ENCODE results near the gene ACSM2A.
"Not testable (repeated sequence)": the region's sequence is repeated elsewhere in the genome, so short reads cannot be mapped to it uniquely, and the experiment has no call there.

The ACSM2A gene

DNA sequence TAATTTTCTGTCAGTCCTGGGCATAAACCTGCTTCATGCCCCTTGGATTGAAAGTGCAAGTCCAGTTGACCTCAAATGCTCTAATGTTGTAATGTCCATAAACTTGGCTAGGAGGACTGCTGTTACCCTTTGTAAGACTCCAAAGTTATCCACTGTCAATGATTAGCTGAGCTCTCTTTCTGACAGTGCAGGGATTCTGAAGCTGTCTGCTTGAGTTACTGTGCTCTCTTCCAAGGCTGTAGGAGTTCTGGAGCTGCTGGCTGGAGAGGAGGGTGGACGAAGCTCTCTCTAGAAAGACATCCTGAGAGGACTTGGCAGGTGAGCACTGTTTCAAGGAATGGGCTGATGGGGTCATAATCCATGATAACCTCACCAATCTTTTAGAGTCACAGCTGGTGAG is at the start of gene ACSM2A:
Gene ACSM2A (plus strand): TSS at position 158 of the 400 bp plus-strand sequence. CDS start 8,594 bp downstream, outside the sequence.
- H3K9ac ChIP-seq (ENCODE audit: low read depth in 1 of 2, low read length in 2 of 2) = not testable (repeated sequence)

DNA sequence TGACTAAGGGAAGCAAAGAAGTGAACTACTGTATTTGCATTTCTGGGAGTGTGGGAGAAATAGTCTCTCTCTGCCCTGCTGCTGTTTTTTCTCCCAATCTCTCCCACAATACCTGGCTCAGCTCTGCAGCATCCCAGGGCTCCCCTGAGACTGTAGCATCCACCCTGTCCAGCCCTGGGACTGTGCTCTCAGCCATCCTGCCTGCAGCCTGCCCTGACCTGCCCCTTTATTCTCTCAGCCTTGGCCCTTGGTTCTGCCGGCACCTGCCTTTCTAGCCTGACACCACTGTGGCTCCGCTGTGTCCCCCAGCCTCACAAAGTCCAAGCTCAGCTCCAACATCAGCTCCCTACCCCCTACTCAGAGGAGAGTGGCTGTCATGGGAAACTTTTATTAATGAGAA is 48.7 kb upstream of the ACSM2A start:
- Histone ChIP-seq H3K9me3 (ENCODE audit: control insufficient read depth in 1 of 2, low read length in 2 of 2) (no peaks in the 10 kb centered on the region), H3K4me1 (ENCODE audit: control insufficient read depth in 1 of 2, insufficient read depth in 2 of 2, low read length in 2 of 2) (peaks cover 0 to 3% of the 10 kb centered on the region in 2 donors), H3K4me3 (ENCODE audit: low read depth in 1 of 2, low read length in 2 of 2) (no peak overlapping the region), H3K36me3 (ENCODE audit: control insufficient read depth in 1 of 2, insufficient read depth in 2 of 2, low read length in 2 of 2) (no peaks in the 10 kb centered on the region), H3K27ac (ENCODE audit: low read depth, low read length) (no peak overlapping the region), H3K27me3 (ENCODE audit: control insufficient read depth in 1 of 2, insufficient read depth in 2 of 2, low read length in 2 of 2) (no peaks in the 10 kb centered on the region), H3K9ac (ENCODE audit: low read depth in 1 of 2, low read length in 2 of 2) (no peak overlapping the region)

More for the DNA sequence above, at the start of gene ACSM2A:
- H3K36me3 ChIP-seq (ENCODE audit: control insufficient read depth in 1 of 2, insufficient read depth in 2 of 2, low read length in 2 of 2); H3K4me3 ChIP-seq (ENCODE audit: low read depth in 1 of 2, low read length in 2 of 2); H3K27ac ChIP-seq (ENCODE audit: low read depth, low read length); H3K4me1 ChIP-seq (ENCODE audit: control insufficient read depth in 1 of 2, insufficient read depth in 2 of 2, low read length in 2 of 2); H3K9me3 ChIP-seq (ENCODE audit: control insufficient read depth in 1 of 2, low read length in 2 of 2); H3K27me3 ChIP-seq (ENCODE audit: control insufficient read depth in 1 of 2, insufficient read depth in 2 of 2, low read length in 2 of 2): not testable (repeated sequence)

GRCh38 chr16:20404637-20405036 is 46.7 kb upstream of the ACSM2A start, which contains the start of gene PDILT:
Gene PDILT, minus strand, starts transcription at chr16:20404737. Its CDS starts 5,437 bp downstream, at chr16:20399300.
- no peaks in the 10 kb centered on the region for H3K27me3 ChIP-seq (ENCODE audit: control insufficient read depth in 1 of 2, insufficient read depth in 2 of 2, low read length in 2 of 2)
- peaks cover 0 to 3% of the 10 kb centered on the region in 2 donors for H3K4me1 ChIP-seq (ENCODE audit: control insufficient read depth in 1 of 2, insufficient read depth in 2 of 2, low read length in 2 of 2)
- H3K9me3 ChIP-seq (ENCODE audit: control insufficient read depth in 1 of 2, low read length in 2 of 2) = no peaks in the 10 kb centered on the region
- H3K27ac ChIP-seq (ENCODE audit: low read depth, low read length) = no peak within 1 kb of the TSS
- H3K36me3 ChIP-seq (ENCODE audit: control insufficient read depth in 1 of 2, insufficient read depth in 2 of 2, low read length in 2 of 2) = no peaks in the 10 kb centered on the region
- H3K9ac ChIP-seq (ENCODE audit: low read depth in 1 of 2, low read length in 2 of 2) = no peak within 1 kb of the TSS
- no peak within 1 kb of the TSS for H3K4me3 ChIP-seq (ENCODE audit: low read depth in 1 of 2, low read length in 2 of 2)

GRCh38 chr16:20409398-20410120 is 41.8 kb upstream of the ACSM2A start, which contains the start of gene ACSM5:
Gene ACSM5, plus strand, starts transcription at chr16:20409534. Its CDS starts 1,951 bp downstream, at chr16:20411485.
- no peaks in the 10 kb centered on the region for H3K27me3 ChIP-seq (ENCODE audit: control insufficient read depth in 1 of 2, insufficient read depth in 2 of 2, low read length in 2 of 2)
- no peak within 1 kb of the TSS for H3K4me3 ChIP-seq (ENCODE audit: low read depth in 1 of 2, low read length in 2 of 2)
- no peaks in the 10 kb centered on the region for H3K36me3 ChIP-seq (ENCODE audit: control insufficient read depth in 1 of 2, insufficient read depth in 2 of 2, low read length in 2 of 2)
- peak within 1 kb of the TSS; percentile 20 for H3K27ac ChIP-seq (ENCODE audit: low read depth, low read length)
- H3K9ac ChIP-seq (ENCODE audit: low read depth in 1 of 2, low read length in 2 of 2) = no peak within 1 kb of the TSS
- no peaks in the 10 kb centered on the region for H3K4me1 ChIP-seq (ENCODE audit: control insufficient read depth in 1 of 2, insufficient read depth in 2 of 2, low read length in 2 of 2)
- no peaks in the 10 kb centered on the region for H3K9me3 ChIP-seq (ENCODE audit: control insufficient read depth in 1 of 2, low read length in 2 of 2)

- no peaks in the 10 kb centered on the region for H3K4me1 ChIP-seq (ENCODE audit: control insufficient read depth in 1 of 2, insufficient read depth in 2 of 2, low read length in 2 of 2)
- no peaks in the 10 kb centered on the region for H3K9me3 ChIP-seq (ENCODE audit: control insufficient read depth in 1 of 2, low read length in 2 of 2)
- H3K27me3 ChIP-seq (ENCODE audit: control insufficient read depth in 1 of 2, insufficient read depth in 2 of 2, low read length in 2 of 2) = no peaks in the 10 kb centered on the region
- no peak overlapping the region for H3K9ac ChIP-seq (ENCODE audit: low read depth in 1 of 2, low read length in 2 of 2)
- no peak overlapping the region for H3K4me3 ChIP-seq (ENCODE audit: low read depth in 1 of 2, low read length in 2 of 2)
- H3K36me3 ChIP-seq (ENCODE audit: control insufficient read depth in 1 of 2, insufficient read depth in 2 of 2, low read length in 2 of 2) = no peaks in the 10 kb centered on the region
- peak overlapping the region; percentile 20 for H3K27ac ChIP-seq (ENCODE audit: low read depth, low read length)
These were observed 41.1 kb upstream of the ACSM2A start for GRCh38 chr16:20410121-20410723.

DNA sequence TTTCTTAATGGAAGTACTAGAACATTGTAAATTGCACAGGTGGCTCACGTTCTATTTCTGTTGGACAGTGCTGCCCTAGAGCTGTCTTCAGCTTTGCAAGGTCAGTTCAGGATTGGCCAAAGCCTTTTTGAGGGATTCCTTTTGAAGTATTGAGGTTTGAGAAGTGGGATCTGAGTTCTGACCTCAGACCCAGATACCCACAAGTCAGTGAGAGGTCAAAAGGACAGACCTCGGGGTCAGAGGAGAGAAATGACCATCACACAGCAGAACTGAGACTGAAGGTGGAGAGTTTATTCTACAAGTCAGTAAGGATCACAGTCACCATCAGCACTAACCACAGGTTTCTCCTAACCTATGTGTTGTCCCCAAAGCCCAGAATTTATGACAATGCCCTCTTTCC is 40.3 kb upstream of the ACSM2A start:
- no peaks in the 10 kb centered on the region for H3K27me3 ChIP-seq (ENCODE audit: control insufficient read depth in 1 of 2, insufficient read depth in 2 of 2, low read length in 2 of 2)
- H3K27ac ChIP-seq (ENCODE audit: low read depth, low read length) = no peak overlapping the region
- no peaks in the 10 kb centered on the region for H3K36me3 ChIP-seq (ENCODE audit: control insufficient read depth in 1 of 2, insufficient read depth in 2 of 2, low read length in 2 of 2)
- H3K9me3 ChIP-seq (ENCODE audit: control insufficient read depth in 1 of 2, low read length in 2 of 2) = no peaks in the 10 kb centered on the region
- no peaks in the 10 kb centered on the region for H3K4me1 ChIP-seq (ENCODE audit: control insufficient read depth in 1 of 2, insufficient read depth in 2 of 2, low read length in 2 of 2)
- no peak overlapping the region for H3K9ac ChIP-seq (ENCODE audit: low read depth in 1 of 2, low read length in 2 of 2)
- no peak overlapping the region for H3K4me3 ChIP-seq (ENCODE audit: low read depth in 1 of 2, low read length in 2 of 2)

DNA sequence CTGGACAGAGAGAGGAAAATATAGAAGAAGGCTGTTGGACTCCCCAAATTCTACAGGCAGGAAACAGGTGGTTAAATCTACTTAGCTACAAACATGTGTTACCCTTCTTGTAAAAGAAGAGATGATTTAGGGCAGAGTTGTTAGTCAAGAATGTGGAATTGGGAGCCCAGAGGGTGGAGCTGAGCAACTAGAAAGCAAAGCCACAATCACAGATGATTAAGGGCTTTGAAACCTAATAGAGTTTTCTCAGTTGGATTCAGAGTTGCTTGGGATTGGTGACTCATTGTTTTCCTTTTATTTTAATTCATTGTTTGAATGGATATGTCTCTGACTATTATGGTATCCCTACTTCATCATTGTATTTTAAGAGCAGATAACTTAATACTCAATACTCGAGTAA is 35.8 kb upstream of the ACSM2A start:
- H3K27ac ChIP-seq (ENCODE audit: low read depth, low read length) = no peak overlapping the region

GRCh38 chr16:20419093-20419492 is 32.2 kb upstream of the ACSM2A start:
- H3K9me3 ChIP-seq (ENCODE audit: control insufficient read depth in 1 of 2, low read length in 2 of 2); H3K9ac ChIP-seq (ENCODE audit: low read depth in 1 of 2, low read length in 2 of 2): not testable (repeated sequence)

More for the DNA sequence above, 35.8 kb upstream of the ACSM2A start:
- H3K27me3 ChIP-seq (ENCODE audit: control insufficient read depth in 1 of 2, insufficient read depth in 2 of 2, low read length in 2 of 2) = no peaks in the 10 kb centered on the region
- no peaks in the 10 kb centered on the region for H3K36me3 ChIP-seq (ENCODE audit: control insufficient read depth in 1 of 2, insufficient read depth in 2 of 2, low read length in 2 of 2)
- no peak overlapping the region for H3K4me3 ChIP-seq (ENCODE audit: low read depth in 1 of 2, low read length in 2 of 2)
- no peak overlapping the region for H3K9ac ChIP-seq (ENCODE audit: low read depth in 1 of 2, low read length in 2 of 2)
- H3K9me3 ChIP-seq (ENCODE audit: control insufficient read depth in 1 of 2, low read length in 2 of 2) = no peaks in the 10 kb centered on the region
- no peaks in the 10 kb centered on the region for H3K4me1 ChIP-seq (ENCODE audit: control insufficient read depth in 1 of 2, insufficient read depth in 2 of 2, low read length in 2 of 2)

DNA sequence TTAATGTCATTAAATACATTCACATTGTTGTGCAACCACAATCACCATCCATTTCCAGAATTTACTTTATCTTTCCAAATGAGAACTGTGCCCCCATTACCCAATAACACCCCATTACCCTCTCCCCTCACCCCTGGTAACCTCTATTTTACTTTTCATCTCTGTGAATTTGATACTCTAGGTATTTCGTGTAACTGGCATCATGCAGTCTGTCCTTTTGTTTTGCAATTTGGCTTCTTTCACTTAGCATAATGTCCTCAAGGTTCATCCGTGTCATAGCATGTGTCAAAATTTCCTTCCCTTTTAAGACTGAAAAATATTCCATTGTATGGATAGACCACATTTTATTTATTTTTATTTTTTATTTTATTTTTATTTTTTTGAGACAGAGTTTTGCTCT is 29.6 kb upstream of the ACSM2A start:
- H3K27me3 ChIP-seq (ENCODE audit: control insufficient read depth in 1 of 2, insufficient read depth in 2 of 2, low read length in 2 of 2) = not testable (repeated sequence)

More at GRCh38 chr16:20419093-20419492, 32.2 kb upstream of the ACSM2A start:
- not testable (repeated sequence) for H3K27me3 ChIP-seq (ENCODE audit: control insufficient read depth in 1 of 2, insufficient read depth in 2 of 2, low read length in 2 of 2); H3K36me3 ChIP-seq (ENCODE audit: control insufficient read depth in 1 of 2, insufficient read depth in 2 of 2, low read length in 2 of 2); H3K4me3 ChIP-seq (ENCODE audit: low read depth in 1 of 2, low read length in 2 of 2); H3K27ac ChIP-seq (ENCODE audit: low read depth, low read length); H3K4me1 ChIP-seq (ENCODE audit: control insufficient read depth in 1 of 2, insufficient read depth in 2 of 2, low read length in 2 of 2)

DNA sequence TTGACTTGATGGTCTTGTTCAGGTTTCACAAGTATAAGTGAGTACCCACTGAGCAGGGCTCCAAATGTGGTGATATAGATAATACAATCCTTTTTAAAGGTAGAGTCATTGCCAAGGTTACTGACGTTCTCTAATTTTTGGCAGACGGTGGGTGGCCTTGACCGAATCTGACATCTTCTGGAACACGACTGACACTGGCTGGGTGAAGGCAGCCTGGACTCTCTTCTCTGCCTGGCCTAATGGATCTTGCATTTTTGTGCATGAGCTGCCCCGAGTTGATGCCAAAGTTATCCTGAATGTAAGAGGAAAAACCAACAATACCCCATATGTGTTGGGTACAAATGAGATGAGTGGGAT is 27.6 kb upstream of the ACSM2A start:
- not testable (repeated sequence) for H3K9me3 ChIP-seq (ENCODE audit: control insufficient read depth in 1 of 2, low read length in 2 of 2); H3K36me3 ChIP-seq (ENCODE audit: control insufficient read depth in 1 of 2, insufficient read depth in 2 of 2, low read length in 2 of 2); H3K9ac ChIP-seq (ENCODE audit: low read depth in 1 of 2, low read length in 2 of 2); H3K27me3 ChIP-seq (ENCODE audit: control insufficient read depth in 1 of 2, insufficient read depth in 2 of 2, low read length in 2 of 2); H3K4me1 ChIP-seq (ENCODE audit: control insufficient read depth in 1 of 2, insufficient read depth in 2 of 2, low read length in 2 of 2); H3K27ac ChIP-seq (ENCODE audit: low read depth, low read length); H3K4me3 ChIP-seq (ENCODE audit: low read depth in 1 of 2, low read length in 2 of 2)

More for the DNA sequence above, 29.6 kb upstream of the ACSM2A start:
- H3K4me3 ChIP-seq (ENCODE audit: low read depth in 1 of 2, low read length in 2 of 2); H3K9me3 ChIP-seq (ENCODE audit: control insufficient read depth in 1 of 2, low read length in 2 of 2); H3K27ac ChIP-seq (ENCODE audit: low read depth, low read length); H3K9ac ChIP-seq (ENCODE audit: low read depth in 1 of 2, low read length in 2 of 2); H3K36me3 ChIP-seq (ENCODE audit: control insufficient read depth in 1 of 2, insufficient read depth in 2 of 2, low read length in 2 of 2); H3K4me1 ChIP-seq (ENCODE audit: control insufficient read depth in 1 of 2, insufficient read depth in 2 of 2, low read length in 2 of 2): not testable (repeated sequence)

Data from duodenal mucosa (tissue), 2 donors.